DMS114 treated with DMSO at 0.1 percent for 48 hours (cell line): ENCODE results near the gene RCOR2.

Source experiments
- DNase-seq: peaks from one replicate; lab custom pipeline; 2025; ENCODE audit not compliant: unreplicated experiment; lab: John Stamatoyannopoulos, UW

Gene RCOR2

DNA sequence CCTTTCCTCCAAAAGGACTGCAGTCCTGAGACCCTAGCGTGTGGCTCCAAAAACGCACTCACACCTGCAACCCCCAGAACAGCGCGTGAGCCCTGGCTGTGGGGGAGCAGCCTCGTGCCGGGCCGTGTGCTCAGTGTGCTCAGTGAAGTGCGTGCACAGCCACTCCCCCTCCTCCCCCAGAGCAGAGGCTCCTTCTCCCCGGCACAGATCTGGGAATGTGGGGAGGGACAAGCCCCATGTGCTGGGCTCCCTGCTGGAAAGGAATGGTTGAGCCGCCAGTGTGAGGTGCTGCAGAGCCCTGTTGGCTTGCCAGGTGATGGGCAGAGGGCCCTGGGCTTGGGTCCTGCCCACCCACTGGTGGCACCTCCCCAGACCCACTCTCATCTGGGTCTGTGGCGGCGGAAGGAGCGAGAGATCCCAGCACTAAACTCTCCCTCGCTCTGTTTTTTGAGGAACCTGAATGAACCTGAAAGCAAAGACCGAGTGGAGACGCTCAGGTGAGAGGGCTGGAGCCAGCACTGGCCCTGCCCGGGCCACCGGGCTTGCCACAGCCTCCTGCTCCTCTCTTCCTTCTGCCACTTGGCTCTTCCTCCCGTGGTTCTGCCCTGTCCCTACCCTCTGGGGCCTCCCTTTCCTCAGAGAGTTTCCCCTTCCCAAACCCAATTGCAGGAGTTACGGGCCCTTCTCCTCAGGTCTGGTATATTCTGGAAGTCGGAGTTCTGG lies 9.0 kb downstream of the RCOR2 start:
- DNase-seq, result no peak

GRCh38 chr11:63907063-63907462 lies 9.9 kb downstream of the RCOR2 start:
- DNase-seq, result no peak

DNA sequence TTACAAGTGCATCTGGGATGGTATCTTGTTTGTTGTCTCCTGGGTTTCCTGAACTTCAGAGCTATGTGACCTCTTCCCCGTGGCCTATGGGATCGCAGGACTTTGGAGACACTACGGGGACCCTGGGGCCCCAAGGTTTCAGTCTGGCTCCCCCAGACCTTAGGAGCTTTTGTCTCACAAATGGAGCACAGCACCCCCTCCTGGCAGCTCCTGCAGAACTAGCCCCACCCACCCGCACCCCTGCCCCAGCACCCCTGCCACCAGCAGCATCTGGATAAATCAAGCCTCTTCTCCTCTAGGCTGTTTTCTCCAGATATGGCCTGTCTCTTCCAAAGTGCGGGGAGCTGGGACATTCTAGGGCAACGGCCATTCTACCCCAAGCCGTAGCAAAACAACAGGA lies 10.4 kb downstream of the RCOR2 start:
- DNase-seq, result no peak

DNA sequence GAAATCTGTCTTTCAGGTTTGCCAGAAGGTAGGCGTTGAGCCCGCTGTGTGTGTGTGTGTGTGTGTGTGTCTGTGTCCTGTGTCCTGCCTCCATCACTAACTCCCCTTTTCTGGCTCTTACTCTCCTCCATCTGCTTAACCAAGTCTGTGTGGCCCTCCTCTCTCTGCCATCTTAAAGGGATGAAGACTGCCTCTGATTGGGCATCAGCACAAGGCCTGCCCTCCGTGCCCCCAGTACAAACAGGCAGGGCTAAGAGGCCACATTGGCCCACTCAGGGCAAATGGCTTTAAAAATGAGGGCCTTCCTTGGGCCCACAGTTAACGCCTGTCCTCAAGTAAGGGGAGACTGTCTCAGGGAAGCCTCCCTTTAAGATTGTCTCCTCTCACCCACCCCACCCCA lies 10.9 kb downstream of the RCOR2 start:
- no peak for DNase-seq

- DNase-seq, result no peak
Measured at GRCh38 chr11:63905179-63905578, 11.8 kb downstream of the RCOR2 start.

- no peak for DNase-seq
Measured at GRCh38 chr11:63904743-63905142, 12.2 kb downstream of the RCOR2 start.

DNA sequence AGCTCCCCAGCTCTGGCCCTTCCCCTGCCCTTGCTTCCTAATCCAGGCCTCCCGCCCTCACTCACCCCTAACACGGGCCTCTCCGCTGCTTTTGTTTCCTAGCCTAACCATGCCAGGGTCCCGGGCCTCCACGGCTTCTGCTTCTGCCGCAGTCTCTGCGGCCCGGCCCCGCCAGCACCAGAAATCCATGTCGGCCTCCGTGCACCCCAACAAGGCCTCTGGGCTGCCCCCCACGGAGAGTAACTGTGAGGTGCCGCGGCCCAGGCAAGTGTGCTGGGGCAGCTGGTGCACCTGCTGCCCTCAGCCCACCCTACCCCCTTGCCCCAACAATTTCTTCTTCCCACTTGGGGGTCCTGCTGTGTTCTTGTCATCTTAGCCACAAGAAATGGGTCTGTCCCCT lies 13.1 kb downstream of the RCOR2 start:
- DNase-seq, result no peak

GRCh38 chr11:63901660-63902059 lies 15.3 kb downstream of the RCOR2 start:
- no peak for DNase-seq

DNA sequence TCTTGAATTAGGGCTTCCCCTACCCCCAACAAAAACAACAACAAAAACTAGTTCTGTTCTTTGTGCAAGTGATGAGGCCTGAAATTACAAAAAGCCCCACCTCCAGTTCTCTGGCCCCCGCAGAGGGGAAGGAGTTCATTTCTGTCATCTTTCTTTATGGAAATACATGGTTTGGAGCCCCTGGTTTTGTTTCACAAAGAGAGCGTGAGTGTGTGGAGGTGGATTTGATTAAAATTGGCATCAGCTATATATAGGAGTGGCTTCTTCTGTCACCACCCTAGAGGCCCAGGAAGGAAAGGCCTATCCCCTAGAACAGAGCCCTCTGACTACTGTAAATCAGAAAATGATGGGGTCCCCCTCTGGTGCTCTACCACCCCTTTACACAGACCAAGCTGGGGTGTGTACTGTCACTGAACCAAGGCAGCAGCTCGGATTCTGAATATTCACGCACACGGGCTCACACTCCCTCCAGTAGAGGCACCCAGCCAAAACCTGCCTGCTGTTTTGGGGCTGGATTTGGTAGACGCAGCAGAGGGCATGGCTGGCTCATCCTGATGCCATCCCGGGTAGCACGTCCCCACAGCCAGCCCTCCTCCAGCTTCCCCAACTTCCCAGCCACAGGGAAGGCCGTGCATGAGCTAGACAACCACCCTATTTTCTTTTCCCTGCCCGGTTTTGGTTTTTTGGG lies 19.4 kb downstream of the RCOR2 start:
- no peak for DNase-seq

DNA sequence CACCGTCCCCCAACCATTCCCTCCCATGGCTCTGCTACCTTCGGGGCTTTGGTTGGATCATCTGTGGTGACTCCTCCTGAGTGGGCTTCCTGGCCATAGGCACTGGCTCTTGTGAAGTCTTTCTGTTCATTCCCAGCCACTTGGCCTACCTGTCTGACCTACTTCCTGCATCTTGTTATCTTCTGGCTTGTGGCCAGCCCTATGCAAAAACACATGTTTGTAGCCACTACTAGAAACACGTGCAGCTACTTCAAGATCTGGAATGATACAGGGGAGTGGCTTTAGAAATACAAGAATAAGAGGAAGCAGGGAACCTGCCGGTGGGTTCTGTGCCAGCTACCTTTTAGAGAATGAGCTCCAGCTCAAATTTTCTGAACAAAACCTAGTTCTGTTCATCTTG lies 20.9 kb downstream of the RCOR2 start:
- DNase-seq, result no peak

GRCh38 chr11:63893355-63893754 lies 23.6 kb downstream of the RCOR2 start:
- DNase-seq, result no peak

- no peak for DNase-seq
Measured at GRCh38 chr11:63892228-63892627, 24.7 kb downstream of the RCOR2 start.

DNA sequence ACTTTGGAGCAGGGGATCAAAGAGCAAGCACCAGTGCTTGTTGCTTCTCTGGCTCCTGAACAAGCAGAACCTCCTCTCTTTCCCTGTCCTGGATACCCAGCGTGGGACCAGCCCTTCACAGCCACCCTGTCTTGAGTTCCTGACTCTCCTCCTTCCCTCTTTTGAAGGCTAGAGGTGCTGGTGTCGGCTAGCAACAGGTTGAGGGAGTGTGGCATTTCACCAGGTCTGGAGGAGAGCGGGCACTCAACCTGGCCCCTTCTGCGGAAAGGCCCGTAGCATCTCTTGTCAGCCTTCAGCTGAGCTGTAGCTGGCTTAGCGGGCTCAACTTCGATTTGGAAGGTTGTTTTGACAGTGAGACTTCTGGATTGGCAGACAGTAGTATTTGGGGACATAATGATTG lies 26.6 kb downstream of the RCOR2 start:
- no peak for DNase-seq

DNA sequence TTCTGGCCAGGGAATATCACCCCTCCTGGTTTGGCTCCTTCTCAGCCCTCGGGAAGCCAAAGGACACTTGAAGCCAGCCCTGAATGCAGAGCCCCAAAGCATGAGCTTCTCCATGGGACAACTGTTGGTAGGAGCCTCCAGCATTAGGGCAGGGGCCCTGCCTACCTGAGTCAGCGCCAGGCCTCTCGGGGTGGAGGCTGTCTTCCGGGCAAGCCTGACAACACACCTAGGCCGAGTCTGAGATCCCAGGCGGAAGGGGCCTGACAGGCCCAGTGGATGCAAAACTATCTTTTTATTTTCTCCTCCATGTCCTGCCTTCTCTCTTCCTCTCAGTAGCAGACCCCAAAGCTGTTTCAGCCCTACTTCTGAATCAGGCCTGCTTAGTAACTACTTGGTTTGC lies 27.6 kb downstream of the RCOR2 start:
- no peak for DNase-seq

GRCh38 chr11:63888170-63889086 lies 28.5 kb downstream of the RCOR2 start:
- DNase-seq, result no peak

GRCh38 chr11:63887386-63887999 lies 29.5 kb downstream of the RCOR2 start:
- no peak for DNase-seq

DNA sequence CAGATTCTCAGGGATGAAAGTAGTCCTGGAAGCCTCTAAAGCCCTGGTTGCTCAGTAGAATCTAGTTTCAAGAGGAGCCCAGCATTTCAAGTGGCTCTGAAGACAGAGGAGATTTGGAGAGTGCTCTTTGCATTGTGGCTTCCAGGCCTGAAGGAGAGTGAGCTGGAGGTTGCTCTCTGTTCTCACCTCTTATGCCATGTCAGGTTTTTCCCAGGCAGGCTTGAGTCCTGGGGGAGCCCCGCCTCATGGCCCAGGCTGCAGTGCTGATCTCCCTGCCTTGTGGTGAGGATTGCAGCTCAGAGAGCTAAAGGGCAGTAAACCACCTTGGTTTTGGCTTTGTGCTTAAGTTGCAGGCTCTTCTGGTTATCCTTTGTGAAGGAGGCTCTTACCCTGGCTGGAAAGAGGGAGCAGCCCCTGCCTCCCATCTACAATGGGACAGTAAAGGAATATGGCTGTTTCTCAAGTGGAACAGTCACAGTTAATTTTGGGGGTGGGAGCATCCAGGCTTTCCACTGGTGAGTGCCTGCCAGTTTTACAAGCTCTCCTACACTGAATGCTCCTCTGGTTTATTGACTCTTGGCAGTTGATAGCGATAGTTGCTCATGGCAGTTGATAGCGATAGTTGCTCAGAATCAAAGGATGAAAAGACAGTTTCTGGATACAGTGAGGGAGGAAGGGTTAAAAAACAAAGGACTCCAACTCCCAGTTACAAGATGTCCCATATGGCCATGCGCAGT lies 32.6 kb downstream of the RCOR2 start:
- DNase-seq, result no peak

DNA sequence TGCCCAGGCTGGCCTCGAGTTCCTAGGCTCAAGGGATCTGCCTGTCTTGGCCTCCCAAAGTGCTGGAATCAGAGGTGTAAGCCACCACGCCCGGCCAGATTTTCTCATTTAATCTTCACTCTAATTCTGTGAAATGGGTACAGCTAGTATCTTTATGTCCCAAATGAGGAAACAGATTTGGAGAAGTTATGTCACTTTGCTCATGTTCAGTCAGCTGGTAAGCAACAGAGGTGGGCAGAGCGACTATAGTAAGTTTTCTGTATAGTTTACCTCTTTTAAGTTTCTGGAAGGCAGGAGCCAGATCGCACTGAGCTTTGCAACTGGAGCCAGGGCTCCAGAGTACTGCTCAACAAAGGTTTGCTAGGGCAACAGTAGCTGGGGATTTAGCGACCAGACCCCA lies 33.2 kb downstream of the RCOR2 start:
- DNase-seq, result no peak

- DNase-seq, result no peak
Measured at GRCh38 chr11:63882555-63883242, 34.3 kb downstream of the RCOR2 start.

DNA sequence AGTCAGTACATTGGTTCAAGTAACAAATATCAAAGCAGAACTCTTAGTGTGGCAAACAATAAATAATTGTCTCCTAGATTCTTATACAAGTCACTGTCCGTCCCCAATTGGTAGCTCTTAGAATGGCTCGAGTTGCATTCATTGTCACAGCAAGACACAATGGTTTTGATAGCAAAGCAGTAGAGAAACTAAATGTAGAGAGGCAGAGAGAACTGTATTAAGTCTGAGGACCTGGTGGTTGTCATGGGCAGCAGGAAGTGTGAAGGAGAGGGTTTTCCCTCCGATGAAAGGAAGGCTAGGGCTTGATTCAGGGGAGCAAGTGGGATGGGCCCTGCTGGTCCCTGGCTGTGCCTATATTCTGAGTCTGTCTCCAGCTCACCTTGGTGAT lies 36.6 kb downstream of the RCOR2 start:
- DNase-seq, result no peak
